Brain microvascular endothelial cell (primary cell): Measurements from ENCODE around the gene PIGN.

ENCODE experiments used
- DNase-seq: peaks from one replicate; pipeline ENCODE4 v3.0.0-alpha.2; 2020
- H3K27ac ChIP-seq: fragments of 250-450 bp; sonication (Bioruptor Pico); 2 replicates; pipeline ENCODE4 v1.5.1; 2020; ENCODE audit warnings: mild to moderate bottlenecking, moderate library complexity
- H3K27me3 ChIP-seq: fragments of 250-450 bp; sonication (Bioruptor Pico); replicated peaks from 2 replicates; pipeline ENCODE4 v1.5.1; 2020; ENCODE audit warnings: mild to moderate bottlenecking
- H3K36me3 ChIP-seq: fragments of 250-450 bp; sonication (Bioruptor Pico); replicated peaks from 2 replicates; pipeline ENCODE4 v1.5.1; 2020; ENCODE audit warnings: mild to moderate bottlenecking
- H3K4me3 ChIP-seq: 2 replicates; pipeline ENCODE4 v1.5.1; 2011; ENCODE audit warnings: low read depth, mild to moderate bottlenecking, control low read depth, low read length, moderate library complexity
- in situ Hi-C: cut with HindIII; loops from 2 replicates; pipeline ENCODE4 v1.10.0; 2017; ENCODE audit warnings: low sequenced_read_pairs, low pct_ligation_motif_present
- TF ChIP-seq, protein P1 (sequence below): IDR thresholded peaks from 2 replicates; pipeline ENCODE4 v1.5.1; 2011; ENCODE audit warnings: low read depth, mild to moderate bottlenecking, moderate library complexity, low read length, control low read depth, inconsistent platforms; ENCODE audit errors: missing control alignments

PIGN gene

DNA sequence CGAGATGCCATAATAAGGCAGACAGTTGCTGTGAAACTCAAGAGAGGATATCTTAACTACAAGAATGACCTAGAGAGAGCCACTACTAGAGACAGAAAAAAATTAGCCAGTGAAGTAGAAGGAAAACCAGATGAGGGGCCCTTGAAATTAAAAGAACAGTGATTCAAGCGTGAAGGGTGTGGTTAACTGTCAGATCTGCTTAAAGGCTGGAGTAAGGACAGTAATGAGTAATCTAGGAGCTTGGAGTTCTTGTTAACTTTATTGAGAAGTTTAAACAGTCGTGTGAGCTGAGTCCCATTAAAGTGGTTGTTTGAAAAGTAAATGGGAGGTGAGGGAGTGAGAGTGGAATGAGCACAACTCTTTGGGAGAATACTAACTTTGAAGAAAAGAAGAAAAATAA is 21.3 kb downstream of the PIGN start:
- Histone ChIP-seq H3K27me3 (no peaks in the 10 kb centered on the region), H3K27ac (no peak overlapping the region), H3K4me3 (no peak overlapping the region), H3K36me3 (no peaks in the 10 kb centered on the region)
- DNase-seq, result no peak
- in situ Hi-C loops, result no loop called here
- TF ChIP-seq, protein P1, sequence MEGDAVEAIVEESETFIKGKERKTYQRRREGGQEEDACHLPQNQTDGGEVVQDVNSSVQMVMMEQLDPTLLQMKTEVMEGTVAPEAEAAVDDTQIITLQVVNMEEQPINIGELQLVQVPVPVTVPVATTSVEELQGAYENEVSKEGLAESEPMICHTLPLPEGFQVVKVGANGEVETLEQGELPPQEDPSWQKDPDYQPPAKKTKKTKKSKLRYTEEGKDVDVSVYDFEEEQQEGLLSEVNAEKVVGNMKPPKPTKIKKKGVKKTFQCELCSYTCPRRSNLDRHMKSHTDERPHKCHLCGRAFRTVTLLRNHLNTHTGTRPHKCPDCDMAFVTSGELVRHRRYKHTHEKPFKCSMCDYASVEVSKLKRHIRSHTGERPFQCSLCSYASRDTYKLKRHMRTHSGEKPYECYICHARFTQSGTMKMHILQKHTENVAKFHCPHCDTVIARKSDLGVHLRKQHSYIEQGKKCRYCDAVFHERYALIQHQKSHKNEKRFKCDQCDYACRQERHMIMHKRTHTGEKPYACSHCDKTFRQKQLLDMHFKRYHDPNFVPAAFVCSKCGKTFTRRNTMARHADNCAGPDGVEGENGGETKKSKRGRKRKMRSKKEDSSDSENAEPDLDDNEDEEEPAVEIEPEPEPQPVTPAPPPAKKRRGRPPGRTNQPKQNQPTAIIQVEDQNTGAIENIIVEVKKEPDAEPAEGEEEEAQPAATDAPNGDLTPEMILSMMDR, result no peak

DNA sequence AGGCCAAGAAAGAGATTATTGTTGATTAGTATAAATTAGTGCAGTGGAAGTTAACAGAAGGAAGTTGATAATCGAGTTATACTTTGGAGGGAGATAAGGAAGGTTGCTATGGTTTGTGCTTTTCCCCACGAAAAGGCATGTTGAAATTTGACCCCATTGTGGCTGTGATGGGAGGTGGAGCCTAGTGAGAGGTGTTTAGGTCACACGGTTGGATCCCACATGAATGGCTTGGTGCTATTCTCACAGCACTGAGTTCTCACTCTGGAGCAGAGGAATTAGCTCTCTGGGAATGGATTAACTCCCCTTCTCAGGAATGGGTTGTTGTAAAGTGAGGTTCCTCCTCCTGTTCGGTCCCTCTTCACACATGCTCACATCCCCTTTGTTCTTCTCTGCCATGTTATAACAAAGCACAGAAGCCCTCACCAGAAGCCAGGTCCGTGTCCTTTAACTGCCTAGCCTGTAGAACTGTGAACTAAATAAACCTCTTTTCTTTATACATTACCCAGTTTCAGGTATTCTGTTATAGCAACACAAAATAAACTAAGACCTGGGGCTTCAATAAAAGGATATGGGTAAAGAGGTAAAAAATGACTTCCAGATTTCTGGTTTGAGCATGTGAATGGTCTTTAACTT is 21.9 kb downstream of the PIGN start:
- in situ Hi-C loops, result no loop called here
- no peak for DNase-seq
- no peaks in the 10 kb centered on the region for H3K36me3 ChIP-seq
- H3K27me3 ChIP-seq, result no peaks in the 10 kb centered on the region
- TF ChIP-seq, protein P1, result no peak
- no peak overlapping the region for H3K27ac ChIP-seq
- H3K4me3 ChIP-seq, result no peak overlapping the region

DNA sequence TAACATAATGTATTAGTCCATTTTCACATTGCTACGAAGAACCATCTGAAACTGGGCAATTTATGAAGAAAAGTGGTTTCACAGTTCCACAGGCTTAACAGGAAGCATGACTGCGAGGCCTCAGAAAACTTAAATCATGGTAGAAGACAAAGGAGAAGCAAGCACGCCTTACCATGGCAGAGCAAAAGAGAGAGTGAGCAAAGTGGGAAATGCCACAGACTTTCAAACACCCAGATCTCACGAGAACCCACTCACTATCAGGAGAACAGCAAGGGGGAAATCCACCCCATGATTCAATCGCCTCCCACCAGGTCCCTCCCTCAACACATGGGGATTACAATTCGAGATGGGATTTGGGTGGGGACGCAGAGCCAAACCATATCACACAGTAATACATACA is 22.5 kb downstream of the PIGN start:
- Histone ChIP-seq H3K27me3 (no peaks in the 10 kb centered on the region), H3K27ac (no peak overlapping the region), H3K4me3 (no peak overlapping the region), H3K36me3 (no peaks in the 10 kb centered on the region)
- in situ Hi-C loops, result no loop called here
- DNase-seq, result no peak
- TF ChIP-seq, protein P1, result no peak

DNA sequence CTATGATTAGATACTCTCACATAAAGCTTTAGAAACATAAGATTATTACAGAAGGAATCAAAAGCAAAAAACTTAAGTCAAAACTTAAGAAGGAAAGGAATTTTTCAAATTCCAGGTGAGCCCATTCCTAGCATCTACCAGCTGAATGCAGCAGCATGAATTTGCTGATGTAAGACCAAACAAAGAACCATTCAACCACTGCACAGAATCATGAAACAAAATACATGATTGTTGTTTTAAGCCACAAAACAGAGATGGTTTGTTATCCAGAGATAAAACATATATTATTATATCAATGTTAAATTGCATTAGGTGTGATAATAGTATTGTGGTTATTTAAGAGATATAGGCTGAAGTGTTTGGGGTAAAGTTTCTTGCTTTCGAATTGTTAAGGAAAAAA is 29.0 kb downstream of the PIGN start:
- Histone ChIP-seq H3K27ac (no peak overlapping the region), H3K36me3 (no peaks in the 10 kb centered on the region), H3K4me3 (no peak overlapping the region), H3K27me3 (no peaks in the 10 kb centered on the region)
- DNase-seq, result no peak
- in situ Hi-C loops, result no loop called here
- TF ChIP-seq, protein P1, result no peak

DNA sequence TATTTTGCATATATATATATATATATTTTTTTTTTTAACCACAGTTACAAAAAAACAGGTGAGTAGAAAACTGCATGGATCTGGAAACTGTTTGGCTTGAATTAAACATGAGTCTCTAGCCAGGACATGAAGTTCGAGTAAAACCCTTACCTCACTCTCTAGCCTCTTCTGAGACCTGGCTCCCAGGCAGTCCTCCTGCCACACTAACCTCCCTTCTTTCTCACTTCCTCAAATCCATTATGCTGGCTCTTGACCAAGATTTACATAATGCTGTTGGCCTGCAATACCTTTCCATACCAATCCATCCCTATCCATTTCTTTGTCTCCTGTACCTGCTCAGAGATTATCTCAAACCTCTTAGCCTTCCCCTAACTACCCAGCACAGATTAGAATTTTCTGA is 34.0 kb downstream of the PIGN start:
- Histone ChIP-seq H3K36me3 (no peaks in the 10 kb centered on the region), H3K27ac (no peak overlapping the region), H3K4me3 (no peak overlapping the region), H3K27me3 (no peaks in the 10 kb centered on the region)
- in situ Hi-C loops, result no loop called here
- no peak for DNase-seq
- TF ChIP-seq, protein P1, result no peak
